Measurements from ENCODE around the gene C1orf35.

- TF ChIP-seq, protein P1, sequence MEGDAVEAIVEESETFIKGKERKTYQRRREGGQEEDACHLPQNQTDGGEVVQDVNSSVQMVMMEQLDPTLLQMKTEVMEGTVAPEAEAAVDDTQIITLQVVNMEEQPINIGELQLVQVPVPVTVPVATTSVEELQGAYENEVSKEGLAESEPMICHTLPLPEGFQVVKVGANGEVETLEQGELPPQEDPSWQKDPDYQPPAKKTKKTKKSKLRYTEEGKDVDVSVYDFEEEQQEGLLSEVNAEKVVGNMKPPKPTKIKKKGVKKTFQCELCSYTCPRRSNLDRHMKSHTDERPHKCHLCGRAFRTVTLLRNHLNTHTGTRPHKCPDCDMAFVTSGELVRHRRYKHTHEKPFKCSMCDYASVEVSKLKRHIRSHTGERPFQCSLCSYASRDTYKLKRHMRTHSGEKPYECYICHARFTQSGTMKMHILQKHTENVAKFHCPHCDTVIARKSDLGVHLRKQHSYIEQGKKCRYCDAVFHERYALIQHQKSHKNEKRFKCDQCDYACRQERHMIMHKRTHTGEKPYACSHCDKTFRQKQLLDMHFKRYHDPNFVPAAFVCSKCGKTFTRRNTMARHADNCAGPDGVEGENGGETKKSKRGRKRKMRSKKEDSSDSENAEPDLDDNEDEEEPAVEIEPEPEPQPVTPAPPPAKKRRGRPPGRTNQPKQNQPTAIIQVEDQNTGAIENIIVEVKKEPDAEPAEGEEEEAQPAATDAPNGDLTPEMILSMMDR (conservative IDR thresholded peaks at IDR 0.05 in 1 of 2, IDR thresholded peaks at IDR 0.05 in 1 of 2; ENCODE audit: low read depth in 1 of 2, low read length in 2 of 2): no peak
- TF ChIP-seq EZH2 (IDR thresholded peaks at IDR 0.05; ENCODE audit: low read length, missing control alignments): no peak
These were observed 7.4 kb upstream of the C1orf35 start for GRCh38 chr1:228110556-228110955.
